Effector CD8-positive, alpha-beta T cell (primary cell): ENCODE measurements around the gene THY1.

Experiments
- DNase-seq: peaks from one replicate; lab custom pipeline; 2025; lab: John Stamatoyannopoulos, UW

THY1 gene

GRCh38 chr11:119369132-119369925 lies 53.6 kb downstream of the THY1 start:
- no peak for DNase-seq

- no peak for DNase-seq
These were observed 54.6 kb downstream of the THY1 start for GRCh38 chr11:119368121-119369034.

GRCh38 chr11:119367661-119368120 lies 55.3 kb downstream of the THY1 start:
- no peak for DNase-seq
